ENCODE results near the gene ARHGAP22.
A peak's percentile ranks its signal among the peaks of the same experiment; 100 is the strongest.

Gene ARHGAP22

GRCh38 chr10:48477616-48478015, 127.3 kb downstream of the ARHGAP22 start:
- no peak for DNase-seq (ENCODE audit: low spot score)

GRCh38 chr10:48477141-48477540, 127.7 kb downstream of the ARHGAP22 start:
- DNase-seq (ENCODE audit: low spot score) = no peak

GRCh38 chr10:48476279-48476982, 128.4 kb downstream of the ARHGAP22 start:
- no peak for DNase-seq (ENCODE audit: low spot score)

GRCh38 chr10:48475943-48476278, 129.0 kb downstream of the ARHGAP22 start:
- DNase-seq (ENCODE audit: low spot score) = no peak

DNA sequence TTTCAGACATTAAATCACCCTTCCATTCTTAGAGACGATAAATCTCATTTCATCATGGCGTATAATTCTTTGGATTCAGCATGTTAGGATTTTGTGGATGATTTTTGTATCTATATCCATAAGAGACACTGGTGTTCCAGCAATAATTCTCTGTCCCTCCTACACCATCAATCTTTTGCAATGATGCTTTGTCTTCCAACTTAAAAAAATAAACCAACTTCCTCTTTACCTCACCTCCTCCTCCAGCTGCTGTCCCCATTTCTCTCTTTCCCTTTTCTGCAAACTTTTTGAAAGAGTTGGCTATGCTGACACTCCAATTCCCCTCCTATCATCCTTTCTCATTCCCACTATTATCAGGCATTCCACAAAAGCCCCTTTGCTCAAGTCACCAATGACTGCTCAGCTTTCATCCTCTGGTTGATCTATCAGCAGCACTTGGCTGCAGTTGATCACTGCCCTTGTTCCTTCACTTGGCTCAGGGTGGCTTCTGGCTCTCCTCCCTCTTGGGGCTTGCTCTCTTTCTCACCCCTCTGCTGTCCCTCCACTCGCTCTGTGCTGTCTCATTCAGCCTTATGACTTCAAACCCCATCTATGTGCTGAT, 130.0 kb downstream of the ARHGAP22 start:
- DNase-seq (ENCODE audit: low spot score) = no peak

DNA sequence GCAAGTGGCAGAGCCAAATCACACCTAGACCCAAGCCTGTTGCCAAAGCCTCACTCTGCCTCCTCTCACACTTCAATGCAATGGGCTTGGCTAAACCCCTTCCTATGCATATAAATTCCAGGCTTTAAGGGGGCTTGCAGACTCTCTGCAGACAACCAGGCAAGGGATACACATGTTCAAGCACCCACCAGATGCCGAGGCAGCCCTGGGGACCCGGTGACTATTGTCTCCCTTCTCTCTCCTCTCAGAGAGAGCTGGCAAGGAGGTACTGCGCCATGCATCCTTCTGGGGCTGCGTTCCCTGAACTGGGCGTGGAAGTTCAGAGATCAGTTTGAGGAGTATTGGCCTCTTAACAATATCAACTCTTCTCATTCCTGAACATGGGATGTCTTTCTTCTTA, 131.2 kb downstream of the ARHGAP22 start:
- DNase-seq (ENCODE audit: low spot score) = no peak

DNA sequence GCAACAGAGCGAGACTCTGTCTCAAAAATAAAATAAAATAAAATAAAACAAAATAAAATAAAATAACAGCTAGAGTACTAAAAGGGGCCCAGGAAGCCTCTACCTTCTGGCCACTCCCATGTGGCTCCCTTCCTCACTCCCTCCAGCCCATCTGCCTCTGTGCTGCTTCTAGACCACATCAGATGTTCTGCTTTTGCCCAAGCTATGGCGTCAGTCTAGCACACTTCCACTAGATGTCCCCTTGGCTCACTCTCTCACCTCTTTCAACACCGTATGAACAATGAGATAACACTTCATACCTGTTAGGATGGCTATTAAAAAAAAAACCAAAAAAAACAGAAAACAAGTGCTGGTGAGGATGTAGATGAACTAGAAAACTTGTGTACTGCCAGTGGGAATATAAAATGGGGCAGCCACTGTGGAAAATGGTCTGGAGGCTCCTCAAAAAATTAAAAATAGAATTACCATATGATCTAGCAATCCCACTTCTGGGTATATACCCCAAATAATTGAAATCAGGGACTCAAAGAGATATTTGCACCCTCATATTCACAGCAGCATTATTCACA, 132.3 kb downstream of the ARHGAP22 start:
- no peak for DNase-seq (ENCODE audit: low spot score)

DNA sequence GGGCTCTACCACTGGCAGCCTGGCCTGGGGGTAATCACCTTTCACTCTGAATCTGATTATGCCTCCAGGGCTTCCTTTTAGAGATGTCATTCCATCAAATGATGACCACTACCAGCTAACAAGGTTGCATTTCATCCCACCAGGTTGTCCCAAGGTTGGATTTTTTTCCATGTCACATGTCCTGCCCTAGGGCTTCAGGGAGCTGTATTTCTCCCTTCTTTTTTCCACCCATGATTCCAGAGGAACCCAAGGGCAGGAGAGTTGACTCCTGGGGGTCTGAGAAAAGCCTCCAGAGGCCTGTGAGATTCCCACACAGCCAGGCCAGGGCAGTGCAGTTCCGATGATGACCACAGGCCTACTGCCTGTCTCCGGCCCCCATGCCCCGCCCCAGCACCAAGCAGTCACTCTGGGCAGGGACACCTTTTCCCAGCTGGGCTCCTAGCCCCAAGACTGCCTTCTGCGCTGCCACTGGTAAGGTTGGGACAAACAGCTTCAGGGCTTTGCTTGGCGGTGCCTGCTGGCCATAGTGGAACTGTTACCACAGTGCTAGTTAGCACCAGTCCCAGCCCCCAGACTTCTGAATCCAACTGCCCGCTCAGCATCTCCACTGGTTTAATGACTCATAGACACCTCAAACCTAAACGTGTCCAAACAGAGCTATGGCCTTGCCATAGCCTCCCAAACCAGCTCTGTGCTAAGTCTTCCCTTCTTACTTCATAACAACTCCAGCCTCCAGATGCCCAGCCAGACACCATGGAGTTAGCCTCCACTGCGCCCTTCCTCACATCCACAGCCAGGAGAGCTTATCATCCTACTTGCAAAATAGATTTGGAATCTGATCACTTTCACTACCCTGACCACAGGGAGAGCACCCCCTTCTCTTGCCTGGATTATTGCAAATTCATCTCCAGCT, 133.7 kb downstream of the ARHGAP22 start:
- DNase-seq (ENCODE audit: low spot score) = no peak

DNA sequence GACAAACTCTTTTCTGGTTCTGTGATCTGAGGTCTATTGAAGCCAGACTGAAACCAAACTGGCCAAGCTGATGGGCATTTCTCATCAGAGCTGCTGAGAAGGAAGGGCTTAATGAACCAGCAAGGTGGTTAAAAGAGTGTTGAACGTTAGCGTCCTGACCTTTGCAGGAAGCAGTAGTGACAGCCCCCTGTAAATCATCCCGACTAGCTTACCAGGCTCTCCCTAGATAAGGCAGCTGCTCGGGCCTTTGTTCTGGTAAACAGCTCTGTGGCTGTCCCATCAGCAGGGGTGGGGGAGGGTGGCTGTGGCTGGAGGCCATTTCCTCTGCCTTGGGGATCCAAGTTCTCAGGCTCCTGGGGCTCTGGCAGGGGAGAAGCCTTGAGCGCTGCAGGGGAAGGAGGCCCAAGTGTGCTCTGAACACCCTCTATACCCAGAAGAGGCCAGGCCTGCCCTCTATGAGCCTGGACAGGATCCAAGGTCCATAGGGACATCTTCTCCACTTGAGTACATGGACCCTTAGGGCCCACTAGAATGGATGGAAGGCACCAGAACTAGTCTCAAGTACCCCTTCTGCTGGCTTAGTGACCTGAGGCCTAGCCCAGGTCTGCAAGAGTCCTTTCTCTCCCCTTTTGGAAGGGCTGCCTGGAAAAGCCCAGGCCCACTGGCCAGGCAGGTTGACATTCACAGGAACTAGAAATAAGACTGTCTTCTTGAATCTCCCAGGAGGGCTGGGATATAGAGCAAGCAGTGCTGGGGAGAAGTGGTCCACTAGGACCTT, 134.6 kb downstream of the ARHGAP22 start:
- no peak for DNase-seq (ENCODE audit: low spot score)

- DNase-seq (ENCODE audit: low spot score) = no peak
These were observed 135.3 kb downstream of the ARHGAP22 start for GRCh38 chr10:48469516-48470020.

- no peak for DNase-seq (ENCODE audit: low spot score)
These were observed 135.9 kb downstream of the ARHGAP22 start for GRCh38 chr10:48468866-48469511.

DNA sequence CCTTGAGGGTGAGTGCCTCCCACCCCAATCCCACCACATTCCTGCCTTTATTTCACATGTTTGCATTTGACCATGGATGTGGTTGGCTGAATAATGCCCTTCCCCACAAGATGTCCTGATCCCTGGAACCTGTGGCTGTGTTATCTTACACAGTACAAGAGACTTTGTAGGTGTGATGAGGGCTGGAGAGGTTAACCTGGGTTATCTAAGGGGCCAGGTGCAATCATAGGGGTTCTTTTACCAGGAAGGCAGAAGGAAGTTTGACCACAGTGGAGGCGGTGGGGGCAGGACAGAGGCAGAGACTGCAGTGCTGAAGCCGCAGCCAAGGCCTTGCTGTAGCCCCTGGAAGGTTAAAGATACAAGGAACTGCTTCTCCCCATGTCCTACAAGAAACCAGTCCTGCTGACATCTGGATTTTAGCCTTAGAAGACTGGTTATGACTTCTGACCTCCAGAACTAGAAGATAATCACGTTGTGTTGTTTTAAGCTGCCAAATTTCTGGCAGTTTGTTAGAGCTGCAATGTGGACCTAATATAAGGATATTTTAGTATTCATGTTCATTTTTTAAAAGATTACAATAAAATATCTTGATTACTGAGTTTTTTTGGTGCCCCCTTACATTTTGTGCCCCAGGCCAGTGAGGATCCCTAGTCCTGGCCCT, 136.6 kb downstream of the ARHGAP22 start:
- no peak for DNase-seq (ENCODE audit: low spot score)

GRCh38 chr10:48467669-48468068, 137.2 kb downstream of the ARHGAP22 start:
- no peak for DNase-seq (ENCODE audit: low spot score)

- DNase-seq (ENCODE audit: low spot score) = no peak
These were observed 138.1 kb downstream of the ARHGAP22 start for GRCh38 chr10:48466611-48467240.

- no peak for DNase-seq (ENCODE audit: low spot score)
These were observed 138.9 kb downstream of the ARHGAP22 start for GRCh38 chr10:48465860-48466521.

DNA sequence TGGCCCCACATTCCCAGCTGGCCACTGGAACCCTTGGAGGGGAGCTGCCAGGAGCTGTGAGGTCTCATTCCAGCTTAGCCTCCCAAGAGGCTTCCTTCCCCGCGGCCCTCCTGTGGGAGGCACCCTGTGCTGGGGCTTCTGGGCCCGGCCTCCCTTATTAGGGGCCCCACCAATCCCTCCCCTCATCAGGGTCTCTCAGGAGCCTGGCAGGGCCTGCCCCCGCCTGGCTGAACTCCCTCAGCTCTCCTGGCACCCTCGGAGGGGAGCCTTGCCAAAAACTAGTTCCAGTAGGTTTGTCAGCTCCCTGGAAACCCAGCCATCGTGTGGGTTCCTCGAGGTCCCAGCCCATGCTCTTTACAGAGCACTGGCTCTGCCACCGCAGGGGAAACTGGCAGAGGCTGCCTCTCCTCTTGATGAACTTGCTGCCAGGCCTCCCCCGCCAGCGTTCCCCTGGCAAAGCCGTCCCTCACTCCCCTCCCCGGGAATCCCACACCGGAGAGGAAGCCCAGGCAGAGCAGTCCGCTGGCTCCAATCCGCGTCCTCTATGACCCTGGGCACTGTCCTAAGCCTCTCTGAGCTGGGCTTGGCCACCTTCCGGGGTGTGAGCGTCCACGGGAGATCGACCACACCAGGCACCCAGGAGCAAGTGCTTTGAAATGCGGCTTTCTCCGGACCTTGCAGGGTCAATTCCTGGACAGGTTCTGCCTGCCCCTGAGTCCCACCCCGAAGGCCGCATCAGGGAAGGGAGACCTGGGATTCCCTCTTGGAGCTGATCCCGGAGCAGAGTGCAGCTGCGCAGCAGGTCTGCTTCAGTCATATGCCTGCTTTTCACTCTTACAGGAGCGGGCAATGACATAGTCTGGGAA, 139.8 kb downstream of the ARHGAP22 start:
- peak; percentile 46 for DNase-seq (ENCODE audit: low spot score)

DNA sequence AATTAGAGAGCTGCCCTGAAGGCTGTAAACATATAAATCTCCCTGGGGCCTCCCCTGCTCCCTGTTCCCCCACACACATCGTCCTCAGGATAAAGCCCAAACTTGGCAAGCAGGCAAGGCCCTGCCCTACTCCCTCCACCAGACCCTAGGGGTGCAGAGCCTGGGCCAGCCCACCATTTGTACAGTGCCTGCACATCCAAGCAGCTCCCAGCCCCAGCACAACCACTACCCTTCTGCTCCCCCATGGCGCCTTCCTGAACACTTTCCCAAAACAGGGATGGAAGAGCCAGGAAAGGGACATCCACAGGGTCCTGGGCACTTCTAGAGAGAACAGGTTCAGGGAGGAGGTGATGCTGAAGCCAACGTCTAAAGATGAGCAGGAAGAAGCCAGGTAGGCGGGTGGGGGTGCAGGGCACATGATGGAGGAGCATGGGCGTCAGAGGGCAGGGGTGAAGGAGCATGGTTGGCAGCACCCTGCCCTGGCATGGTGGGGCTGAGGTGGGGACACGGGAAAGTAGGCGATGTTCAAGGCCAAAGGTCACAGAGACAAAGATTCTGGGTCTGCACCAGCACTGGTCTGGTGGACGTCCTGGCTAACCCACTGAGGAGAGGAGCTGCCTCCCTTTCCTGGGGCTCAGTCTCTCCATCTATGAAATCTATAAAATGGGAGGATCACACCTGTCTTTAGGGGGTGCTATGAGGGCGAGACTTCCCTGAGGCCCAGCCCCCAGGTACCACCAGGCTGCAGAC, 140.6 kb downstream of the ARHGAP22 start:
- DNase-seq (ENCODE audit: low spot score) = no peak

All from cerebellar cortex (tissue), 1 donor.